GM12878 (cell line): ENCODE results near the gene ATG9B. TPM values are rescaled to one million over a fixed set of nuclear protein-coding genes. Genes with fewer than 3 reads are reported as not detected.

Experiments used
- ATAC-seq: fragments of 200-7000 bp; cut with Tn5 transposase; 3 replicates; pipeline ENCODE4 v1.9.1; 2020; ENCODE audit warnings: mild to moderate bottlenecking, moderate library complexity
- BruUV-seq: library from RNA; stranded (reverse); fragments of 400-500 nt; replicated peaks from 2 replicates; lab custom pipeline; 2021; lab: Mats Ljungman, UMichigan
- CTCF ChIA-PET: fragments of 300-600 bp; sonication (Branson Sonifier 250); formaldehyde crosslinking; extraction: SDS; loops from one replicate; lab custom pipeline; 2021; ENCODE audit warnings: inconsistent platforms; lab: Yijun Ruan, JAX
- POLR2A ChIA-PET: fragments of 350-600 bp; formaldehyde crosslinking; extraction: SDS; loops from one replicate; lab custom pipeline; 2021; ENCODE audit warnings: inconsistent platforms; lab: Charles Lee
- RAD21 ChIA-PET: fragments of 300-600 bp; sonication (Branson Sonifier 250); formaldehyde crosslinking; loops from one replicate; lab custom pipeline; 2023; ENCODE audit warnings: antibody characterized with exemption; ENCODE audit not compliant: unreplicated experiment; lab: Charles Lee
- SMC1A ChIA-PET: fragments of 300-600 bp; sonication (Branson Sonifier 250); formaldehyde crosslinking; loops from one replicate; lab custom pipeline; 2023; ENCODE audit not compliant: unreplicated experiment, uncharacterized antibody; lab: Charles Lee
- DNase-seq: peaks from one replicate; pipeline ENCODE4 v3.0.0-alpha.2; 2011; ENCODE audit warnings: low read depth, low spot score
- FAIRE-seq: peaks from 3 replicates; lab custom pipeline; 2011; peaks lifted over from hg19 to GRCh38; lab: Jason Lieb, UNC
- H2AFZ ChIP-seq: 2 replicates; pipeline ENCODE4 v1.6.0; 2011; ENCODE audit warnings: low read depth, low read length, control low read depth; ENCODE audit not compliant: control insufficient read depth
- H3K27ac ChIP-seq: 2 replicates; pipeline ENCODE4 v1.5.1; 2011; ENCODE audit warnings: control low read depth; ENCODE audit not compliant: control insufficient read depth, insufficient read depth
- H3K27me3 ChIP-seq, 2 experiments: replicated peaks in 1 of 2; 2 replicates each; pipeline versions ENCODE4 v1.6.0 to v1.6.1; 2011; ENCODE audit warnings: low read length in 1 of 2; ENCODE audit not compliant: control insufficient read depth in 2 of 2, insufficient read depth in 2 of 2
- H3K36me3 ChIP-seq, 2 experiments: 2 replicates each; pipeline ENCODE4 v1.5.1; 2011; ENCODE audit warnings: low read length in 1 of 2; ENCODE audit not compliant: control insufficient read depth in 2 of 2, insufficient read depth in 2 of 2
- H3K4me1 ChIP-seq: 2 replicates; pipeline ENCODE4 v1.6.1; 2011; ENCODE audit warnings: mild to moderate bottlenecking, low read length, moderate library complexity, mixed read lengths; ENCODE audit not compliant: control insufficient read depth, insufficient read depth
- H3K4me2 ChIP-seq: 2 replicates; pipeline ENCODE4 v1.6.0; 2011; ENCODE audit warnings: control low read depth; ENCODE audit not compliant: control insufficient read depth, insufficient read depth
- H3K4me3 ChIP-seq: fragments of 200-600 bp; sonication (generic); 2 replicates; pipeline ENCODE4 v1.5.1; 2016
- H3K79me2 ChIP-seq: 2 replicates; pipeline ENCODE4 v1.6.0; 2011; ENCODE audit warnings: low read length; ENCODE audit not compliant: control insufficient read depth, insufficient read depth
- H3K9ac ChIP-seq: 2 replicates; pipeline ENCODE4 v1.8.0; 2011; ENCODE audit warnings: low read length, control low read depth, mixed read lengths; ENCODE audit not compliant: control insufficient read depth, insufficient read depth
- H3K9me3 ChIP-seq: replicated peaks from 3 replicates; pipeline ENCODE4 v1.5.1; 2011; ENCODE audit warnings: mild to moderate bottlenecking, low read length; ENCODE audit not compliant: control insufficient read depth, insufficient read depth
- H4K20me1 ChIP-seq: 2 replicates; pipeline ENCODE4 v1.6.0; 2011; ENCODE audit not compliant: control insufficient read depth, insufficient read depth
- CBX3 ChIP-seq: fragments of 200-600 bp; sonication (generic); IDR thresholded peaks from 2 replicates; pipeline ENCODE4 v1.6.1; 2016; ENCODE audit warnings: low read depth, borderline replicate concordance
- STAT1 ChIP-seq: fragments of 450-650 bp; conservative IDR thresholded peaks from 2 replicates; pipeline ENCODE4 v1.6.1; 2014; ENCODE audit warnings: antibody characterized with exemption, mild to moderate bottlenecking
- ZNF207 ChIP-seq: fragments of 450-650 bp; IDR thresholded peaks from 2 replicates; pipeline ENCODE4 v1.6.1; 2014; ENCODE audit warnings: antibody characterized with exemption, mild to moderate bottlenecking, borderline replicate concordance
- WGBS: methylation state at CpG from one replicate; pipeline ENCODE4 v1.1.6; 2016; ENCODE audit warnings: low lambda C conversion rate; ENCODE audit not compliant: insufficient replicate concordance, insufficient coverage; ENCODE audit errors: missing lambda C conversion rate; 5-methylcytosine and 5-hydroxymethylcytosine counted together
- in situ Hi-C: fragments of 300-500 bp; cut with MboI; formaldehyde crosslinking; loops from 9 replicates; pipeline ENCODE4 v1.14.3; 2018; ENCODE audit warnings: mixed read lengths
- intact Hi-C: fragments of 100-400 bp; cut with micrococcal nuclease; formaldehyde crosslinking; loops from one replicate; pipeline ENCODE4 v1.14.2; 2022; ENCODE audit not compliant: unreplicated experiment
- polyA plus RNA-seq, 11 experiments: library from polyadenylated mRNA; depleted of rRNA in 4 of 11; unstranded in 6 of 11; stranded (reverse) in 5 of 11; fragments of >200 nt; fragmentation: Nextera tagmentation in 4 of 11; fragmentation: Illumina TruSeq in 1 of 11; extraction: Ambion mirVana in 4 of 11; extraction: Trizol in 1 of 11; gene quantifications; 1 replicate in 1 of 11; 2 replicates in 10 of 11; pipeline versions ENCODE4 v1.2.1 to v1.2.3, GENCODE V29; 2011 to 2016; ENCODE audit warnings: inconsistent platforms in 2 of 11, missing spikeins in 2 of 11, low read depth in 1 of 11
- total RNA-seq, 4 experiments: library from RNA; depleted of rRNA in 3 of 4; stranded (reverse); fragments of >200 nt in 3 of 4; fragmentation: Illumina TruSeq in 1 of 4; extraction: Trizol in 1 of 4; gene quantifications; 2 replicates each; pipeline versions ENCODE4 v1.2.1 to v1.2.3, GENCODE V29; 2013 to 2021
- TF ChIP-seq, protein P1 (sequence below), 3 experiments: IDR thresholded peaks in 2 of 3; conservative IDR thresholded peaks in 1 of 3; 2 replicates each; pipeline ENCODE4 v1.5.1; 2011; ENCODE audit warnings: low read depth in 3 of 3, low read length in 3 of 3, mild to moderate bottlenecking in 3 of 3, control low read depth in 2 of 3, moderate library complexity in 2 of 3, inconsistent platforms in 1 of 3, mixed read lengths in 1 of 3; ENCODE audit not compliant: control insufficient read depth in 2 of 3, insufficient read depth in 1 of 3; ENCODE audit errors: extremely low read depth in 1 of 3
- TF ChIP-seq, protein P2 (sequence below): fragments of 450-650 bp; IDR thresholded peaks from 2 replicates; pipeline ENCODE4 v1.6.1; 2017; ENCODE audit warnings: mild to moderate bottlenecking

The ATG9B gene
- total and polyA plus RNA-seq, 10 of the 15 experiments (the other 5 are each of a cell fraction or from before 2014, with no cell fraction given): 0.01 to 0.83 (median 0.12) TPM; not detected in 2

- no TSS peak for BruUV-seq
- intact Hi-C loops: loop anchor here (5.0 kb wide), 1 partner anchor 103 kb away; no protein-coding TSS in a partner anchor
- FAIRE-seq (no peak), ATAC-seq (peak; percentile 4; the same call in 2 of the 3 replicates), DNase-seq (no peak)
- TF ChIP-seq ZNF207: no peak
- TF ChIP-seq CBX3: no peak
- TF ChIP-seq STAT1: no peak
- TF ChIP-seq, protein P1, sequence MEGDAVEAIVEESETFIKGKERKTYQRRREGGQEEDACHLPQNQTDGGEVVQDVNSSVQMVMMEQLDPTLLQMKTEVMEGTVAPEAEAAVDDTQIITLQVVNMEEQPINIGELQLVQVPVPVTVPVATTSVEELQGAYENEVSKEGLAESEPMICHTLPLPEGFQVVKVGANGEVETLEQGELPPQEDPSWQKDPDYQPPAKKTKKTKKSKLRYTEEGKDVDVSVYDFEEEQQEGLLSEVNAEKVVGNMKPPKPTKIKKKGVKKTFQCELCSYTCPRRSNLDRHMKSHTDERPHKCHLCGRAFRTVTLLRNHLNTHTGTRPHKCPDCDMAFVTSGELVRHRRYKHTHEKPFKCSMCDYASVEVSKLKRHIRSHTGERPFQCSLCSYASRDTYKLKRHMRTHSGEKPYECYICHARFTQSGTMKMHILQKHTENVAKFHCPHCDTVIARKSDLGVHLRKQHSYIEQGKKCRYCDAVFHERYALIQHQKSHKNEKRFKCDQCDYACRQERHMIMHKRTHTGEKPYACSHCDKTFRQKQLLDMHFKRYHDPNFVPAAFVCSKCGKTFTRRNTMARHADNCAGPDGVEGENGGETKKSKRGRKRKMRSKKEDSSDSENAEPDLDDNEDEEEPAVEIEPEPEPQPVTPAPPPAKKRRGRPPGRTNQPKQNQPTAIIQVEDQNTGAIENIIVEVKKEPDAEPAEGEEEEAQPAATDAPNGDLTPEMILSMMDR (IDR thresholded peaks at IDR 0.05 in 2 of 3, conservative IDR thresholded peaks at IDR 0.05 in 1 of 3; ENCODE audit: control insufficient read depth in 2 of 3, extremely low read depth in 1 of 3, insufficient read depth in 1 of 3, low read depth in 3 of 3, low read length in 3 of 3): 0 out of 6 replicates have a peak, but pooled peaks of 1 of the 3 experiments have one; percentile 17
- TF ChIP-seq, protein P2, sequence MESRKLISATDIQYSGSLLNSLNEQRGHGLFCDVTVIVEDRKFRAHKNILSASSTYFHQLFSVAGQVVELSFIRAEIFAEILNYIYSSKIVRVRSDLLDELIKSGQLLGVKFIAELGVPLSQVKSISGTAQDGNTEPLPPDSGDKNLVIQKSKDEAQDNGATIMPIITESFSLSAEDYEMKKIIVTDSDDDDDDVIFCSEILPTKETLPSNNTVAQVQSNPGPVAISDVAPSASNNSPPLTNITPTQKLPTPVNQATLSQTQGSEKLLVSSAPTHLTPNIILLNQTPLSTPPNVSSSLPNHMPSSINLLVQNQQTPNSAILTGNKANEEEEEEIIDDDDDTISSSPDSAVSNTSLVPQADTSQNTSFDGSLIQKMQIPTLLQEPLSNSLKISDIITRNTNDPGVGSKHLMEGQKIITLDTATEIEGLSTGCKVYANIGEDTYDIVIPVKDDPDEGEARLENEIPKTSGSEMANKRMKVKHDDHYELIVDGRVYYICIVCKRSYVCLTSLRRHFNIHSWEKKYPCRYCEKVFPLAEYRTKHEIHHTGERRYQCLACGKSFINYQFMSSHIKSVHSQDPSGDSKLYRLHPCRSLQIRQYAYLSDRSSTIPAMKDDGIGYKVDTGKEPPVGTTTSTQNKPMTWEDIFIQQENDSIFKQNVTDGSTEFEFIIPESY: peak; percentile 49; the same call in 1 of the 2 replicates
- no peaks in the 10 kb centered on the region for H3K9me3 ChIP-seq
- no peaks in the 10 kb centered on the region for H3K79me2 ChIP-seq
- POLR2A ChIA-PET: interaction anchor here (0.6 kb wide), 2 partner anchors 14 to 244 kb away, joined by 3 read pairs; no protein-coding TSS in a partner anchor
- in situ Hi-C loops: no loop called here
- H3K36me3 ChIP-seq: no peaks in the 10 kb centered on the region
- no peak overlapping the region for H3K4me3 ChIP-seq
- no peak overlapping the region for H3K4me2 ChIP-seq
- H3K4me1 ChIP-seq: peaks cover 6% of the 10 kb centered on the region
- CTCF ChIA-PET: interaction anchor here (0.6 to 4.3 kb wide), 21 partner anchors 9 to 1139 kb away, joined by 3 to 35 read pairs (median 4); partner anchors contain the start of genes ABCB8 and ATG9B
- H2AFZ ChIP-seq: no peak overlapping the region
- RAD21 ChIA-PET: interaction anchor here (0.6 kb wide), 1 partner anchor 46 kb away, joined by 3 read pairs; no protein-coding TSS in a partner anchor
- H3K9ac ChIP-seq: no peak overlapping the region
- SMC1A ChIA-PET: interaction anchor here (0.9 to 2.2 kb wide), 2 partner anchors 19 to 100 kb away, joined by 3 to 5 read pairs; partner anchors contain the start of gene ABCB8
- no peaks in the 10 kb centered on the region; a peak in 1 of 4 replicates for H3K27me3 ChIP-seq
- WGBS: 48% methylated on average over 19 of the region's 22 CpGs
- no peak overlapping the region for H3K27ac ChIP-seq
- H4K20me1 ChIP-seq: no peaks in the 10 kb centered on the region
These were observed 14.8 kb downstream of the ATG9B start for GRCh38 chr7:151009327-151010036.
